Fibroblast of mammary gland (primary cell): ENCODE data around the gene PPP6R2.

Source experiments
- DNase-seq: peaks from one replicate; pipeline ENCODE4 v3.0.0-alpha.2; 2010; ENCODE audit warnings: low read depth
- H3K4me3 ChIP-seq: 2 replicates; pipeline ENCODE4 v1.5.1; 2011; ENCODE audit warnings: low read depth, mild to moderate bottlenecking, low read length, moderate library complexity; ENCODE audit not compliant: control insufficient read depth
- CTCF ChIP-seq: conservative IDR thresholded peaks from 2 replicates; pipeline ENCODE4 v1.5.1; 2011; ENCODE audit warnings: low read depth, low read length, inconsistent platforms; ENCODE audit not compliant: control insufficient read depth, insufficient read depth

The PPP6R2 gene

GRCh38 chr22:50338042-50338573 lies 5.0 kb upstream of the PPP6R2 start:
- H3K4me3 ChIP-seq, result no peak overlapping the region
- DNase-seq, result no peak
- TF ChIP-seq CTCF, result no peak

GRCh38 chr22:50338860-50339462 lies 4.2 kb upstream of the PPP6R2 start:
- TF ChIP-seq CTCF, result no peak

GRCh38 chr22:50339945-50340879 lies 2.9 kb upstream of the PPP6R2 start:
- DNase-seq, result no peak
- H3K4me3 ChIP-seq, result no peak overlapping the region
- TF ChIP-seq CTCF, result no peak

More at GRCh38 chr22:50338860-50339462, 4.2 kb upstream of the PPP6R2 start:
- no peak for DNase-seq
- H3K4me3 ChIP-seq, result no peak overlapping the region

- TF ChIP-seq CTCF, result peak; percentile 94
- peak overlapping the region; percentile 65 for H3K4me3 ChIP-seq
- peak; percentile 79 for DNase-seq
Measured at GRCh38 chr22:50341977-50342650, 1.0 kb upstream of the PPP6R2 start.

GRCh38 chr22:50343541-50343935 lies 411 bp downstream of the PPP6R2 start:
- DNase-seq, result no peak
- peak overlapping the region; percentile 60 for H3K4me3 ChIP-seq
- no peak for TF ChIP-seq CTCF

- no peak overlapping the region for H3K4me3 ChIP-seq
- TF ChIP-seq CTCF, result no peak
- DNase-seq, result no peak
Measured at GRCh38 chr22:50346470-50346869, 3.3 kb downstream of the PPP6R2 start.
